GM19397 (cell line): ENCODE results near the gene KRTAP2-1.
"Not testable (repeated sequence)": the region's sequence is repeated elsewhere in the genome, so short reads cannot be mapped to it uniquely, and the experiment has no call there.

ENCODE experiments used
- ATAC-seq: cut with Tn5 transposase; IDR thresholded peaks from one replicate; pipeline ENCODE4 v1.9.1; 2021; ENCODE audit warnings: mild to moderate bottlenecking, moderate library complexity; ENCODE audit not compliant: unreplicated experiment

The KRTAP2-1 gene

GRCh38 chr17:41013606-41014005 is 33.5 kb downstream of the KRTAP2-1 start:
- no peak for ATAC-seq

GRCh38 chr17:41013181-41013580 is 33.9 kb downstream of the KRTAP2-1 start:
- no peak for ATAC-seq

- ATAC-seq: no peak
Measured at GRCh38 chr17:41012326-41013120, 34.6 kb downstream of the KRTAP2-1 start.

- ATAC-seq: no peak
Measured at GRCh38 chr17:41010441-41010840, 36.7 kb downstream of the KRTAP2-1 start.

- ATAC-seq: no peak
Measured at GRCh38 chr17:41009936-41010335, 37.2 kb downstream of the KRTAP2-1 start.

GRCh38 chr17:41009301-41009760 is 37.8 kb downstream of the KRTAP2-1 start:
- ATAC-seq: no peak

- ATAC-seq: no peak
Measured at GRCh38 chr17:41008811-41009210, 38.3 kb downstream of the KRTAP2-1 start, which contains the start of gene KRTAP3-1. Gene KRTAP3-1 (minus strand): TSS chr17:41009128. CDS start chr17:41009074, 54 bp downstream.

GRCh38 chr17:41004397-41004796 is 42.7 kb downstream of the KRTAP2-1 start:
- ATAC-seq: no peak

GRCh38 chr17:41003926-41004325 is 43.2 kb downstream of the KRTAP2-1 start:
- no peak for ATAC-seq

- no peak for ATAC-seq
Measured at GRCh38 chr17:41002814-41003213, 44.3 kb downstream of the KRTAP2-1 start.

- no peak for ATAC-seq
Measured at GRCh38 chr17:41001795-41002194, 45.3 kb downstream of the KRTAP2-1 start.

- ATAC-seq: not testable (repeated sequence)
Measured at GRCh38 chr17:40999563-40999962, 47.6 kb downstream of the KRTAP2-1 start, which contains the start of gene KRTAP3-2. Gene KRTAP3-2 (minus strand): TSS chr17:40999906. CDS start chr17:40999853, 53 bp downstream.

GRCh38 chr17:40997361-40997760 is 49.8 kb downstream of the KRTAP2-1 start:
- no peak for ATAC-seq

GRCh38 chr17:40996829-40997228 is 50.3 kb downstream of the KRTAP2-1 start:
- ATAC-seq: no peak
